GM19438 (cell line): Measurements from ENCODE around the gene ANKRD39.

Source experiments
- ATAC-seq: cut with Tn5 transposase; IDR thresholded peaks from one replicate; pipeline ENCODE4 v1.9.1; 2021; ENCODE audit warnings: low read depth; ENCODE audit not compliant: unreplicated experiment

The ANKRD39 gene

GRCh38 chr2:96835830-96836229, 22.0 kb downstream of the ANKRD39 start:
- ATAC-seq = no peak

- ATAC-seq = no peak
Observed at GRCh38 chr2:96832754-96833507, 24.9 kb downstream of the ANKRD39 start.

- ATAC-seq = no peak
Observed at GRCh38 chr2:96832408-96832753, 25.4 kb downstream of the ANKRD39 start.

DNA sequence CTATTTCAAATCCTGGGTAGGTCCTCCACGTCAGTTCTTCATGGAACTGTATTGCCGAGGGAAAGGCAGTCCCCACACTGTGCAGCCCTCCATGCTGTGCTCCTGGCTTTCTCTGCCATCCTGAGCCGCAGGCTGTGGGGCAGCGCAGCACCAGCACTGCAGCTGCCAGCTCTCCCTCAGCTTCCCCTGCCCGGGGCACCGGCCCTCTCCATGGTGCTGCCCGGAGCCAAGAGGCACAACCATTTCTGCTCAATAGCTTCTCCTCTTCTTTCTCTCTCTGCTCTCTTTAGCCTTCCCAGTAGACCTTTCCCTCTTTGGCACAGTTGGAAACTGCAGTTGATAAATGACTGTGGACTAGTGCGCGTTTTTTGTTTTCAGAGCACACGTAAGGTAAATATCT, 26.1 kb downstream of the ANKRD39 start:
- ATAC-seq = no peak

GRCh38 chr2:96830044-96830562, 27.7 kb downstream of the ANKRD39 start:
- ATAC-seq = no peak

- no peak for ATAC-seq
Observed at GRCh38 chr2:96828874-96829273, 28.9 kb downstream of the ANKRD39 start.

- ATAC-seq = no peak
Observed at GRCh38 chr2:96828436-96828835, 29.4 kb downstream of the ANKRD39 start.

- no peak for ATAC-seq
Observed at GRCh38 chr2:96826546-96827278, 31.1 kb downstream of the ANKRD39 start.

- ATAC-seq = no peak
Observed at GRCh38 chr2:96825057-96825456, 32.8 kb downstream of the ANKRD39 start.

- no peak for ATAC-seq
Observed at GRCh38 chr2:96824079-96824870, 33.5 kb downstream of the ANKRD39 start.

- no peak for ATAC-seq
Observed at GRCh38 chr2:96823198-96823597, 34.6 kb downstream of the ANKRD39 start.

- ATAC-seq = no peak
Observed at GRCh38 chr2:96822786-96823185, 35.0 kb downstream of the ANKRD39 start.

DNA sequence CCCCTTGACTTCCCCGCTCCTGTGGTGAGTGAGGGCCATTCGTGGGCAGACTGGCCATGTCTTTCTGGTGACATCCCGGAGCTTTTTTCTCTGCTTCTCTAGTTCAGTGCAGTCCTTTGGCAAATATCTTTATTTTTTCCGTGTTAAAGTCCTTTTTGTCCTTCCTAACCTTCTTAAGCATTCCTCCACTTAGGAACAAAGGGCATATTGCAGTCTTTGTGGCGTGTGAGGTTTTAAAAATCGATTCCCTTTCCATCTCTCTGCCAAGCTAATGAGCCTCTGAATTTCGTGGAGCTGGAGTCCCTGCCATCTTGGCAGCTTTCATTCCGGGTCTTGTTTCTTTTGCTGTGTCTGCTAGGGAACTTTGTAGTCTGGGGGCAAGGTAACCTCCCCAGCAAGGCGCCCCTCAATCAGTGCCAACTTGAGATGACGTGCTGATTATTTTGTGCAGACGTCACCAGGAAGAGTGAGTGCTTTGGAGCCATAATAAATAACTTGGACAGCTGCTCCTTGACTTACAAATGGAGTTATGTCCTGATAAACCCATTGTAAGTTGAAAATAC, 36.6 kb downstream of the ANKRD39 start:
- ATAC-seq = no peak

- no peak for ATAC-seq
Observed at GRCh38 chr2:96819876-96820511, 37.8 kb downstream of the ANKRD39 start.

- no peak for ATAC-seq
Observed at GRCh38 chr2:96819128-96819875, 38.5 kb downstream of the ANKRD39 start.

DNA sequence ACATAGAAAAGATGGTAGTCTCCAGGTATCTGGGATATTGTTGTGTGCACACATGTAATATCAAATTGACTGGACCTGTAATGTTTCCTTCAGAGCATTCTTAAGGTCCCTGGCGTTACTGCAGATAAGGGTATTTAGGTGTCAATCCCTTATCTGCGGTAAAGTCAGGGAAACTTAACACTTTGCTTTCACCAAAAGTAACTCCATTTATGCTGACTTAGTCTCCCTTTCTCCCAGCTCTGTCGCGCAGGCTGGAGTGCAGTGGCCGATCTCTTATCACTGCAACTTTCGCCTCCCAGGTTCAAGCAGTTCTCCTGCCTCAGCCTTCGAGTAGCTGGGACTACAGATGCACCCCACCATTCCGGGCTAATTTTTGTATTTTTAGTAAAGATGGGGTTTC, 39.9 kb downstream of the ANKRD39 start:
- no peak for ATAC-seq

GRCh38 chr2:96816836-96817702, 40.7 kb downstream of the ANKRD39 start:
- ATAC-seq = no peak

DNA sequence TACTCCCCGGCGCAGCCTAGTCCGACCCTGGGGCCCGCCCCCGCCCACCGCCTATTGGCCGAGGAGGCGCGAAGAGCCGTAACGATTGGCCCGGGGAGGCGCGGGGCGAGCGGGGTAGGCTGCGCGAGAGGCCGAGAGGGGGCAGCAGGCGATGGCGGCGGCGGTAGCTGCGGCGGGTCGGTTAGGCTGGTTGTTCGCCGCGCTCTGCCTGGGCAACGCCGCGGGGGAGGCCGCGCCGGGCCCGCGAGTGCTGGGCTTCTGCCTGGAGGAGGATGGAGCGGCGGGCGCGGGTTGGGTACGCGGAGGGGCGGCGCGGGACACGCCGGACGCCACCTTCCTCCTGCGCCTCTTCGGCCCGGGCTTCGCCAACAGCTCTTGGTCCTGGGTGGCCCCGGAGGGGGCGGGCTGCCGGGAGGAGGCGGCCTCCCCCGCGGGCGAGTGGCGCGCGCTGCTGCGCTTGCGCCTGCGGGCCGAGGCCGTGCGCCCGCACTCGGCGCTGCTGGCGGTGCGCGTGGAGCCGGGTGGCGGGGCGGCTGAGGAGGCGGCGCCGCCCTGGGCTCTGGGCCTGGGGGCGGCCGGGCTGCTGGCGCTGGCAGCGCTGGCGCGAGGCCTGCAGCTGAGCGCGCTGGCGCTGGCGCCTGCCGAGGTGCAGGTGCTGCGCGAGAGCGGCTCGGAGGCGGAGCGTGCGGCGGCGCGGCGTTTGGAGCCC, 41.5 kb downstream of the ANKRD39 start, which contains the start of gene CNNM3:
Gene CNNM3 (plus strand): TSS at position 142 of the 709 bp plus-strand sequence. CDS start 10 bp downstream, at position 152.
- peak; percentile 88 for ATAC-seq
